Mucosa of stomach (tissue), 1 donor: ENCODE data around the gene LCP2.

Experiments
- H3K27me3 ChIP-seq: one replicate; pipeline ENCODE4 v1.7.0; 2013; ENCODE audit warnings: mild to moderate bottlenecking, low read length; ENCODE audit not compliant: control insufficient read depth, insufficient read depth
- H3K36me3 ChIP-seq: one replicate; pipeline ENCODE4 v1.7.0; 2013; ENCODE audit warnings: low read length; ENCODE audit not compliant: control insufficient read depth, insufficient read depth
- H3K4me1 ChIP-seq: one replicate; pipeline ENCODE4 v1.7.0; 2013; ENCODE audit warnings: mild to moderate bottlenecking, low read length; ENCODE audit not compliant: control insufficient read depth, insufficient read depth
- H3K4me3 ChIP-seq: one replicate; pipeline ENCODE4 v1.7.0; 2013; ENCODE audit warnings: low read length
- H3K9ac ChIP-seq: one replicate; pipeline ENCODE4 v1.7.0; 2013; ENCODE audit warnings: mild to moderate bottlenecking, low read length, moderate library complexity
- H3K9me3 ChIP-seq: one replicate; pipeline ENCODE4 v1.7.0; 2013; ENCODE audit warnings: mild to moderate bottlenecking, low read length, moderate library complexity; ENCODE audit not compliant: control insufficient read depth
- donor health status: Pancreatic carcinoma.

LCP2 gene

DNA sequence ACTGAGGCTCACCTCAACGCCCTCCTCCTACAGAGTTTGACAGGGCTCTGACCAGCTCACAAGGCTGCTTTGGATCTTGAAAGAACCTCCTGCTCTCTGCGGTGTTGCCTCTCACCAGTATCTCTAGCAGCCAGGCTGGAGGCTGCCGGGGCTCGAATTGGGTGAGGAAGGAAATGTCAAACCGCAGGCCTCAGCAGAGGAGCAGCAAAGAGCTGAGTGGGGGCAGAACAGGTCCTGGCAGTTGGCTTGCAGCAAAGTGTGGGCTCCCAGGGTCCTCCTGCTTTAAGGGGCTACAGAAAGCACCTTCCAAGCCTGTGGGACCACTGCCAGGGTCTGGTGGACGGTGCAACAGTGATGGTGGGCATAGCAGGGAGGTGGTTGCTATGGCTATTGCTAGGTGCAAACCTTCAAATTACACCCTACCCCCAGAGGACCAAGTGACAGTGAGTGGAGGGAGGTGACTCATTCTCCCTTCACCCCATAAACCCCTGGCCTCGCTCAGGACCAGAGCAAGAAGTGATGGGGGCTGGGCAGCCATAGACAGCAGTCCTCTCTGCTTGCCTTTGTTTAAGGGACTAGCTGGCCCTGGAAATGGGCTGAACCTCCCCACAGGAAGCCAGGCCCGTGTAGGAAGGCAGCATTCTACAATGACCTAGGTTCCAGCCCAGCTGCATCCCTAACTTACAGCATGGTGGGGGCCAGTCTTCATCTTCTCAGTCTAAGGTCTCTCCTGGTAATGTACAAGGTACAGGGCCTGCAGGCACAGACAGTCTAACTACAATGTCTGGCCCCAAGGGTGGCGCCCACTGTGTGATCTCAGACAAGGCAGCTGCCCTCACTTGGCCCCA lies 18.7 kb downstream of the LCP2 start:
- Histone ChIP-seq H3K9ac (no peak overlapping the region), H3K4me3 (no peak overlapping the region)

DNA sequence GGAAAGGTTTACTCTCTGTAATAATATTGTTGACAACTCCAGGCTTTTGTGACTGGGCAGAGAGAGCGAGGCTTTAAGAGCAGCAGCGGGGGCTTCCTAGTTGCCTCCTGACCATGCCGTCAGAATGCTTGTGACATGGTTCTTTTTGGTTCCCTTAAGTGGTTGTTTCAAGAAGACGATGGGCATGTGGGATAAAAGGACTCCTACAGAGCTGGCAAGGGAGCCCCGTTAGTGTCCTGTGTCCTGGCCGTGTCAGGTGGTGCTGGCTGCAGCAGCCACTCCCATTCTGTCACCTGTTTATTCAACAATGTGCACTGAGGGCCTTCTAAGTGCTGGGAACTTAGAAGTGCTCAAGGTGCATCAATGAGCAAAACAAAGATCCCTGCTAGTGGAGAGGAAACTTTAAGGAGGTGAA lies 19.7 kb downstream of the LCP2 start:
- no peak overlapping the region for H3K4me3 ChIP-seq
- no peaks in the 10 kb centered on the region for H3K27me3 ChIP-seq
- no peaks in the 10 kb centered on the region for H3K4me1 ChIP-seq
- no peaks in the 10 kb centered on the region for H3K36me3 ChIP-seq
- no peaks in the 10 kb centered on the region for H3K9me3 ChIP-seq
- H3K9ac ChIP-seq = no peak overlapping the region

More for the DNA sequence above, 18.7 kb downstream of the LCP2 start:
- Histone ChIP-seq H3K9me3 (no peaks in the 10 kb centered on the region), H3K27me3 (no peaks in the 10 kb centered on the region), H3K4me1 (no peaks in the 10 kb centered on the region), H3K36me3 (no peaks in the 10 kb centered on the region)

- Histone ChIP-seq H3K27me3 (no peaks in the 10 kb centered on the region), H3K9me3 (no peaks in the 10 kb centered on the region), H3K4me1 (no peaks in the 10 kb centered on the region), H3K9ac (no peak overlapping the region), H3K36me3 (no peaks in the 10 kb centered on the region), H3K4me3 (no peak overlapping the region)
Measured at GRCh38 chr5:170276140-170276539, 21.4 kb downstream of the LCP2 start.

DNA sequence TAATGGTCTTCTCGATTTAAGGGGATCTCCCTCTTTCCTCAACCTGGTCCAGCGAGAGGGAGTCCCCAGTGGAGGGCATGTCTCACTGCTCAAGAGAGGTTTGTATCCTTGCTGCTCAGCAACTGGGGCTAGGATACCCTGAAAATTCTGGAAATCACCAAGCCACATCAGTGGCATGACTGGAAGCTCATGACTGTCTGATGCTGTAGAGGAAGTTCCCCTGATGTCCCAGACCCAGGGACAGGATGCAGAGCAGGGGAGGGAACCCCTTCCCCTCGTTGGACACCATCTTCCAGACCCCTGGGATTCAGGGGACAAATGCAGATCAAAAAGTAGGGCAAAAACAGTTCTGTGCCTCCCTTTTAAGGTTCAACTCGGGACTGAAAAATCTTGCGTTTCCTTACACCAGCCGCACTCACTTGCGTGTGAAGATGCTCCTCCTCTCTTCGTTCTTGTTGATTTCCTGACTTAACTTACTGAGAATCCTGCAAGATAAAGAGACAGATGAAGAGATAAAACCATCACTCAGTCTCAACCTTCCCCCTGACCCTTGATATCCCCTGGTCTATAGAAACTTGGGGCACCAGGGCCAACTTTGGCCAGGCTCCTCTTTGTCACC lies 22.1 kb downstream of the LCP2 start:
- Histone ChIP-seq H3K4me3 (no peak overlapping the region), H3K4me1 (no peaks in the 10 kb centered on the region), H3K27me3 (no peaks in the 10 kb centered on the region), H3K9ac (no peak overlapping the region), H3K36me3 (no peaks in the 10 kb centered on the region), H3K9me3 (no peaks in the 10 kb centered on the region)

DNA sequence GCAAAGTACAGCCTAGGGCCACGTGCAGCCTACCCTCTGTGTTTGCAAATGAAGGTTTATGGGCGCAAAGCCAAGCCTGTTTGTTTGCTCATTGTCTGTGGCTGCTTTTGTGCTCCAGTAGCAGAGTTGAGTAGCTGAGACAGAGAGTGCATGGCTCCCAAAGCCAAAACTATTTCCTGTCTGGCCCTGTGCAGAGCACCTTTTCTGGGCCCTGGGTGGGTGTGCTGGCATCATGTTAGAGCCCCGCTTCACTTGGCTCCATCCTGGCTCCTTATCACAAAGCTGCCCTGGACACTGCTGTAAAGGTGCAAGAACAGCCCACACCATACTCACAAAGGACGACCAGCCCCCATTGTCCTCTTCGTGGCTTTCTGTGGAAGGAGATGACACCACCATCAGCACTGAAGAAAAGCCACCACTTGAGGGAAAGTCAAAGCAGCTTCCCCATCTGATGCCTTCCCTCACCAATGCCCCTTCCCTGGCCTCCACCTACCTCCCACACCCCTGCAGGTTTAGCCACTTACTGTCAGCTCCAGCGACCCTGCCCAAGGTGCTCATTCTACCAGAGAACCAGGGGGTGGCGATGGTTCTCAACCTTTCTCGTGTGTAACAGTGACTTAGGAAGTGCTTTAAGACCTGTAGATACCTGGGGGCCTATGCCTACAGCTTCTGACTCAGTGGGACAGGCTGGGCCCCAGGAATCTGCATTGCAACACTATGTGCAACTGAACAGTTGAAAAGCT lies 23.4 kb downstream of the LCP2 start:
- Histone ChIP-seq H3K9me3 (no peaks in the 10 kb centered on the region), H3K9ac (no peak overlapping the region), H3K27me3 (no peaks in the 10 kb centered on the region), H3K4me3 (no peak overlapping the region), H3K36me3 (no peaks in the 10 kb centered on the region), H3K4me1 (no peaks in the 10 kb centered on the region)

GRCh38 chr5:170270293-170271069 lies 27.1 kb downstream of the LCP2 start:
- Histone ChIP-seq H3K9ac (no peak overlapping the region), H3K36me3 (no peaks in the 10 kb centered on the region), H3K9me3 (no peaks in the 10 kb centered on the region), H3K4me3 (no peak overlapping the region), H3K27me3 (no peaks in the 10 kb centered on the region), H3K4me1 (peaks cover 7% of the 10 kb centered on the region)

- Histone ChIP-seq H3K36me3 (no peaks in the 10 kb centered on the region), H3K27me3 (no peaks in the 10 kb centered on the region), H3K4me3 (no peak overlapping the region), H3K9ac (no peak overlapping the region), H3K4me1 (peaks cover 7% of the 10 kb centered on the region), H3K9me3 (no peaks in the 10 kb centered on the region)
Measured at GRCh38 chr5:170269579-170269978, 28.0 kb downstream of the LCP2 start.

DNA sequence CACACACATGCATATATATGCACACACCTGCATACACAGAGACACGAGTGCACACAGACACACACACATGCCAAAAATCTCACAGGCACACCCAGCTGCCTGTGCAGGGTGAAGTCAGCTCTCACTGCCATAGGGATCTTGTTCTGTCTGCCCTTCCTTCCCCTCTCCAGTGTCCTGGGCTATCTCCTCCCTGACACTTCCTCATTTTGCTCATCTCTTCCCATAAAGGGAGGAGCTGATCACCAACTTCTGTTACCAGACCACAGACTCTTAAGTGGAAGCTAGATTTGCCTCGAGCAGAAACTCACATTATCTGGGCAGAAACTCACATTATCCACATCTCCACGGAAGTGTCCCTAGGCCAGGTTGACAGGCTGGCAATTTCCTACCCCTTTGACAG lies 28.7 kb downstream of the LCP2 start:
- H3K9ac ChIP-seq = no peak overlapping the region

DNA sequence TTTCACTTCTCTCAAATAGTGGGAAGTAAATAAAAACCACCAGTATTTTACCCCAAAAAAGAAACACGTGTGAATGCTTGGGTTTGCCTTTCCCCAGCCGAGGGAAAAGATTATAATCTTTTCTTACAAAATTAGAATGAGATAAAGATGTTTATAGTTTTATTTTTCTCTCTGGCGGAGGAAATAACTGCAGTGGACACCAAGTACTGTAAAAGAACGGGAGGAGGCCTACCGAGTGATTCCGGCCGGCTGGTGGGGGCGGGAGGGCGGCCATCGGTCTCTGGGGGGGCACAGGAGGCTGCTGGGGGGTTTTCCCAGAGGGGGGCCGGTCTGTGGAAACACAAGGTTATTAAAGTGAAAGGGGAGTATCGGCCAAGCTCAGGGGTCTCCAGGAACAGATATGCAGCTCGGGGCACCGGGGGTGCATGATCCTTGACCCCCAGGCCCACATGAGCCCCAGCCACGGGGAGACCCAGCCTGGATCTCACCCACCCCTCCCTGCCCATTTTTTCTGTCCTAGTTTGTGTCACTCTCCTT lies 29.4 kb downstream of the LCP2 start:
- no peak overlapping the region for H3K4me3 ChIP-seq
- H3K9ac ChIP-seq = no peak overlapping the region

More for the DNA sequence above, 28.7 kb downstream of the LCP2 start:
- H3K27me3 ChIP-seq = no peaks in the 10 kb centered on the region
- H3K4me1 ChIP-seq = peaks cover 7% of the 10 kb centered on the region
- no peak overlapping the region for H3K4me3 ChIP-seq
- H3K9me3 ChIP-seq = no peaks in the 10 kb centered on the region
- no peaks in the 10 kb centered on the region for H3K36me3 ChIP-seq

GRCh38 chr5:170267431-170268152 lies 30.0 kb downstream of the LCP2 start:
- H3K27me3 ChIP-seq = no peaks in the 10 kb centered on the region
- H3K4me1 ChIP-seq = peaks cover 7% of the 10 kb centered on the region
- no peaks in the 10 kb centered on the region for H3K9me3 ChIP-seq
- H3K9ac ChIP-seq = no peak overlapping the region
- H3K4me3 ChIP-seq = no peak overlapping the region
- H3K36me3 ChIP-seq = no peaks in the 10 kb centered on the region

More for the DNA sequence above, 29.4 kb downstream of the LCP2 start:
- peaks cover 7% of the 10 kb centered on the region for H3K4me1 ChIP-seq
- H3K27me3 ChIP-seq = no peaks in the 10 kb centered on the region
- H3K36me3 ChIP-seq = no peaks in the 10 kb centered on the region
- no peaks in the 10 kb centered on the region for H3K9me3 ChIP-seq
